GM12875 (cell line): Measurements from ENCODE around the gene OSBPL5.

Experiments
- H3K4me3 ChIP-seq: one replicate; pipeline ENCODE4 v1.5.1; 2011; ENCODE audit warnings: low read depth, low read length, control low read depth
- CTCF ChIP-seq: IDR thresholded peaks from 2 replicates; pipeline ENCODE4 v1.5.1; 2011; ENCODE audit warnings: low read depth, mild to moderate bottlenecking, control low read depth, inconsistent platforms, low read length, moderate library complexity, borderline replicate concordance; ENCODE audit not compliant: insufficient read depth

The OSBPL5 gene

GRCh38 chr11:3052109-3052479 is 113.0 kb downstream of the OSBPL5 start:
- no peak for TF ChIP-seq CTCF
- H3K4me3 ChIP-seq: no peak overlapping the region

DNA sequence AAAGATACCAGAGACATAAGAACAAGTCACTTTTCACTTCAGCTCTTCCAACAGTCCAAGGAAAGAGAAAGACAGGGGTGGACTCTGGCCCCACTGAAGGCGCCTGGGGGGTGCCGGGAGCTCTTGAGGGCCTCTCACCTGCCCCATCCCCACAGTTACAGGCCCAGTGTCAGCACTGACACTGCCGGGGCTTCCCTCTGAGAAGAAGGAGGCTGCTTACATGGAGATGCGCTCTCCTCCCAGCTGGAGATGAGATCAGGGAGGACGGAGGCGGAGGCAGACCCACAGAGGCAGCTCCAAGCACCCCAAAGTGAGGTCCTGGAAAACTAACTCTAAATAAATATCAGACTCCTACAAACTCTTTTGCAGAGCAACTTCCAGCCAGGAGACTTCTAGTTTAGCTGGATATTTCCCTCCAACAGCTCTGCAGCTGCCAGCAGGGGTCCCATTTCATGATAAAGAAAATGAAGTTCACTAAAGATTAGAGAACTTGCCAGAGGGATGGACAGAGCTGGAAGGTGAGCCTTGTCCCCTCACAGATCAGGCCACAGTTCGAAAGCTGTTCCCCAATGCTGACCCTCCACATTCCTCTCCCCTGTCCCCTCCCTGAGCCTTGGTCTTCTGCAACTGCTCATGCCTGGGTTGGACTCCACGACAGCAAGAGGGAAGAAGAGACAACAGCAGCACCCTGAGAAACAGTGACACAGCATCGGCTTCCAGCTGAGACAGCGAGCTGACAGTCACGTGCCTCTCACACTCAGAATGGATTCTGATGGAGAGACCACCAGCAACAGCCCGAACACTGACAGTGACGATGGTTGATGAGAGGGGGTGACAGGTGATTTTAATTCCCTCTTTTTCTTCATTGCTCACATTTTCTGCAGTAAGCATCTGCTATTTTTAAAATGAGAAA is 113.7 kb downstream of the OSBPL5 start:
- H3K4me3 ChIP-seq: no peak overlapping the region
- TF ChIP-seq CTCF: no peak

- TF ChIP-seq CTCF: no peak
- peak overlapping the region; percentile 47 for H3K4me3 ChIP-seq
Observed at GRCh38 chr11:3050386-3051195, 114.5 kb downstream of the OSBPL5 start.

- peak; percentile 41; the same call in 1 of the 2 replicates for TF ChIP-seq CTCF
- peak overlapping the region; percentile 47 for H3K4me3 ChIP-seq
Observed at GRCh38 chr11:3049430-3050243, 115.5 kb downstream of the OSBPL5 start.

- no peak overlapping the region for H3K4me3 ChIP-seq
- TF ChIP-seq CTCF: no peak
Observed at GRCh38 chr11:3047637-3048036, 117.5 kb downstream of the OSBPL5 start.

- H3K4me3 ChIP-seq: no peak overlapping the region
- no peak for TF ChIP-seq CTCF
Observed at GRCh38 chr11:3046641-3047040, 118.5 kb downstream of the OSBPL5 start.
